Measurements from ENCODE around the gene LRFN2.

- TF ChIP-seq CTCF (IDR thresholded peaks at IDR 0.05) (no peak), EZH2 (IDR thresholded peaks at IDR 0.05; ENCODE audit: borderline replicate concordance, insufficient read depth, low read depth, low read length, poor library complexity, severe bottlenecking) (no peak)
These were observed 208.5 kb downstream of the LRFN2 start for GRCh38 chr6:40378725-40379074.
